HG03280 (cell line): Measurements from ENCODE around the gene CHD2.
A peak's percentile ranks its signal among the peaks of the same experiment; 100 is the strongest.

Experiments
- ATAC-seq: cut with Tn5 transposase; IDR thresholded peaks from one replicate; pipeline ENCODE4 v1.9.1; 2021; ENCODE audit warnings: mild to moderate bottlenecking, moderate library complexity; ENCODE audit not compliant: unreplicated experiment

The CHD2 gene

GRCh38 chr15:93005133-93005532, 105.0 kb downstream of the CHD2 start:
- ATAC-seq = no peak

- ATAC-seq = no peak
Observed at GRCh38 chr15:93007994-93008393, 107.9 kb downstream of the CHD2 start.

GRCh38 chr15:93012786-93013185, 112.7 kb downstream of the CHD2 start:
- ATAC-seq = no peak

DNA sequence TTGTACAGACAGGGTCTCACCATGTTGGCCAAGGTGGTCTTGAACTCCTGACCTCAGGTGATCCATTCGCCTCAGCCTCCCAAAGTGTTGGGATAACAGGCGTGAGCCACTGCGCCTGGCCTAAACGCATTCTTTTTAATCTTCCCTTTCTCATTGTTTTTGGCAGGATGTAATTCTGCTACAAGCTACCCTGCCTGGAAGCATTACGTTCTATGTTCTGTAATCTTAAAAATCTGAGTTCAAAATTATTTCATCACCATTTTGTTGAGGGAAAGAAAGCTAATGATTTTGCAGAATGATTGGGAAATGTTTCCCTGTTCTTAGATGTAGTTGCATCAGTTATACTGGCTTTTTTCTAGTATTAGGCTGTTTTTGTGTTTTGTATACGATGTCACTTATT, 117.4 kb downstream of the CHD2 start:
- no peak for ATAC-seq

- ATAC-seq = no peak
Observed at GRCh38 chr15:93018574-93018973, 118.5 kb downstream of the CHD2 start.

- no peak for ATAC-seq
Observed at GRCh38 chr15:93019090-93019489, 119.0 kb downstream of the CHD2 start.

- no peak for ATAC-seq
Observed at GRCh38 chr15:93019971-93020370, 119.8 kb downstream of the CHD2 start.

- peak; percentile 90 for ATAC-seq
Observed at GRCh38 chr15:93020976-93021772, 121.0 kb downstream of the CHD2 start.

DNA sequence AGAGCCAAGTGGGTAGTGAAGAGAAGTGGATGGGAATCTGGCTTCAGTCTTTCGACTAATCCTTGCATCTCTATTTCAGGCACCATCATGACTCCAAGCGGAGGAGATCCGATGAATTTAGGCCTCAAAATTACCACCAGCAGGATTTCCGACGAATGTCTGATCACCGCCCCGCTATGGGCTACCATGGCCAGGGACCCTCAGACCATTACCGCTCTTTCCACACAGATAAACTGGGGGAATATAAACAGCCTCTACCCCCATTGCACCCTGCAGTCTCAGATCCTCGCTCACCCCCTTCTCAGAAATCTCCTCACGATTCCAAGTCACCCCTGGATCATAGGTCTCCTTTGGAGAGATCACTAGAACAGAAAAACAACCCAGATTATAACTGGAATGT, 124.2 kb downstream of the CHD2 start:
- no peak for ATAC-seq

GRCh38 chr15:93024716-93025624, 124.8 kb downstream of the CHD2 start:
- no peak for ATAC-seq

GRCh38 chr15:93025625-93025982, 125.5 kb downstream of the CHD2 start:
- no peak for ATAC-seq

DNA sequence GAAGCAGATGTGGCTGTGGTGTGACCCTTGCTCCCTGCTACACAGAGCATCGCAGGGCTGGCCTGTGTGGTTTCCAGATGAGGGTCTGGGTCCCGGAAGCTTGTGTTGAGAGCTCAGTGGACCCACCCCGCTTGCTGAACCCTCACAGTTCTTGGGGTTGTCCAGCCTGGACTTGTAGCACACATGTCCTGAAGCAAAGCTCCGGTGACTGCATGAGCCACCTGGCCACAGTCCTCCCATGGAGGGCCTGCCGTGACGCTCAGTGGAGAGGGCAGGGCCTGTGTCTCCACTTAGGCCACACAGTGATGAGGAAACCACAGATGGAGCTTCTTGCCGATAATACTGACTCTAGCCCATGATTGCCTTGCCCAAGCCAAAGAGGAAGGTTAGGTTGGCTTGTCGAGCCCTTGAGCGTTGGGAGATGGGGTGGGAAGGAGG, 126.3 kb downstream of the CHD2 start:
- ATAC-seq = no peak

- ATAC-seq = no peak
Observed at GRCh38 chr15:93027413-93027812, 127.3 kb downstream of the CHD2 start.

DNA sequence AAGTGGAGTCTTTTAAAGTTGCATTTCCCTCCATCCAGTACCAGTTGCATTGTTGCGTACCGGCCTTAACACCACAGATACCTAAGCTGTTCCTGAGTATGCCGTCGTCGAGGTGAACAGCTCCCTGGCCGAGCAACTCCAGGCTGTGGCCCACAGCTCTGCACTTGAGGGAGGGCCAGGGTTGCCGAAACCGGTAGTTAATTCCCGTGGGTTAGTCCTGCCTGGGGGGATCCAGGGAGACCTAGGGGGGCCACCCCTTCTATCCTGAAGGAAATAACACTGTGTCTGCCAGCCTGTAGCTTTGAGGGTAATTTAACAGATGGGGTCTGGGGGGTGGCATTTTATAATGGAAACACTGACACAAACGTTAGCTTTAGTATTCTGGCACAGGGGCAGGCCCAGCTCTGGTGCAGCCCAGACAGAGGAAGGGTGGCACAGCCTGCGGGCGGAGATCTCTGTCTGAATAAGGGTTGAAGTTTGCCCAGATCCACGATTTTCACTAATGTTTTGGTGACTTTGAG, 128.0 kb downstream of the CHD2 start:
- ATAC-seq = no peak

DNA sequence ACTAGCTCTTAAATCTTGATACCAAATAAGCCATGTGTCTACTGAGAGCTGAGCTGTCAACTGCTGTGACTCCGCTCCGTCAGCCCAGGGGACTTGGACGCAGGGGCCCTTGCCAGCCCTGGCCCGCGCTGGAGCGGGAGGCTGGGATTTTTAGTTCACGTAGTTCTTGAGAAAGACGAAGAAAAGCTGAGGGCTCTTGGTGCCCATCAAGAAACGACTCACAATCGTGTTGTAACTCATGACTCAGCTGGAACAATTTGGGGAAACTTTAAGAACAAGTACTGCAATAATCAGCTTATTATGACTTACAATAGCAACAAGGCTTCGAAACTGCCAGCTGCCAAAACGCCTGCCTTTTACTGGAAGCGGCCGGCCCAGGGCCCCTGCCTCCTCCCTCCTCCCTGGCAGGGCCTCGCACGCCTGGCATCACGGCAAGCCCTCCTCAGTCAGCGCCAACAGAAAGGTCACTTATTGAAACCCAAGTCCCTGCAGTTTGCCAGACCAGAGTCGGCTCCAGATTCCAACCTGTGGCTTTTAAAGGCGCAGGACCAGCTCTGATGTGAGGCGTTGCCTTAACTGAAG, 128.6 kb downstream of the CHD2 start:
- no peak for ATAC-seq

- no peak for ATAC-seq
Observed at GRCh38 chr15:93029214-93029835, 129.2 kb downstream of the CHD2 start.

DNA sequence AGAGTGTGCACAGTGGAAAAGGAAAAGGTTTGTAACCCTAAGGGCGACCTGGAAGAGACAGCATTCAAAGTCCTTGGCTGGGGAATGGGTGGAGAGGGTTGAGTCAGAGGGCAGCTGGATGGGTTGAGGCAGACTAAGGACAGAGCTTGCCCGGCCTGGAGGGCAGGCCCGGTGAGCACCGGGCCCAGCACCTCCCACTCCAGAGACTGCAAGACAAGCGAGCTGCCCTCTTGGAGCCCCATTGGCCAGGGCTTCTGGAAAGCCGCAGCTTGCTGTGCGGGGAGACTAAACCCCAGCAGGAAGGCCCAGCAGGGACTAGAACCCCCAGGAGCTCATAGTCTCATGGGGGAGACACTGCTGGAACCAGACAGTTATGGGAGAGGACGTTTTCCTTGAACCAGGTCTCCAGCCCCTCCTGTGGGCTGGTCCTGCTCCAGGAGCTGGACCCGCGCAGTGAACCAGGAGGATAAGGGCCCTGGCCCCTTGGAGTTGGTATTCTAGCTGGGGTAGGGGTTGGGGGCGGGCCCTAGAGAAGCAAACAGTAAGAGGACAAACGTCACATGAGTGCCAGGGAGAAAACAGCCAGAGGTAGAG, 129.8 kb downstream of the CHD2 start:
- no peak for ATAC-seq

GRCh38 chr15:93030430-93031102, 130.4 kb downstream of the CHD2 start:
- ATAC-seq = peak; percentile 80

GRCh38 chr15:93031103-93031464, 131.0 kb downstream of the CHD2 start:
- ATAC-seq = no peak
